Neural crest cell (in vitro differentiated cells): Measurements from ENCODE around the gene ASB2. TPM values are rescaled to one million over a fixed set of nuclear protein-coding genes. Genes with fewer than 3 reads are reported as not detected.

Experiments
- DNase-seq: peaks from one replicate; pipeline ENCODE4 v3.0.0; 2021; ENCODE audit warnings: low read depth, mixed read lengths, low spot score
- H3K27ac Mint-ChIP-seq: one replicate; pipeline ENCODE4 v1.8.0; 2021; ENCODE audit warnings: mild to moderate bottlenecking, mixed read lengths; ENCODE audit not compliant: unreplicated experiment
- H3K27me3 Mint-ChIP-seq: 2 replicates; pipeline ENCODE4 v1.8.0; 2021; ENCODE audit warnings: low read depth, mild to moderate bottlenecking, mixed read lengths
- H3K36me3 Mint-ChIP-seq: 2 replicates; pipeline ENCODE4 v1.8.0; 2021; ENCODE audit warnings: low read depth, mild to moderate bottlenecking, mixed read lengths
- H3K4me1 Mint-ChIP-seq: 2 replicates; pipeline ENCODE4 v1.8.0; 2021; ENCODE audit warnings: mixed read lengths
- H3K4me3 Mint-ChIP-seq: one replicate; pipeline ENCODE4 v1.8.0; 2021; ENCODE audit warnings: mild to moderate bottlenecking, mixed read lengths
- H3K9me3 Mint-ChIP-seq: 2 replicates; pipeline ENCODE4 v1.8.0; 2021; ENCODE audit warnings: mixed read lengths
- CTCF ChIP-seq: fragments of 200-600 bp; sonication (generic); conservative IDR thresholded peaks from 2 replicates; pipeline ENCODE4 v1.5.0; 2021; ENCODE audit warnings: antibody characterized with exemption, mild to moderate bottlenecking
- total RNA-seq: library from RNA; stranded (reverse); gene quantifications from 2 replicates; pipeline ENCODE4 v1.2.1, GENCODE V29; 2021

The ASB2 gene
- total RNA-seq, 1 donor from 2014 or later: 3.5 TPM

- no peak overlapping the region for H3K27ac Mint-ChIP-seq
- H3K36me3 Mint-ChIP-seq: no peaks in the 10 kb centered on the region
- H3K9me3 Mint-ChIP-seq: no peaks in the 10 kb centered on the region
Observed at GRCh38 chr14:93953739-93954515, 22.4 kb downstream of the ASB2 start.

GRCh38 chr14:93953263-93953662, 23.1 kb downstream of the ASB2 start:
- Mint-ChIP-seq H3K27ac (no peak overlapping the region), H3K9me3 (no peaks in the 10 kb centered on the region), H3K36me3 (no peaks in the 10 kb centered on the region), H3K4me1 (peaks cover 4% of the 10 kb centered on the region), H3K4me3 (no peak overlapping the region), H3K27me3 (no peaks in the 10 kb centered on the region)
- no peak for DNase-seq
- TF ChIP-seq CTCF: no peak

More at GRCh38 chr14:93953739-93954515, 22.4 kb downstream of the ASB2 start:
- H3K27me3 Mint-ChIP-seq: no peaks in the 10 kb centered on the region
- TF ChIP-seq CTCF: no peak
- DNase-seq: no peak
- H3K4me3 Mint-ChIP-seq: no peak overlapping the region
- H3K4me1 Mint-ChIP-seq: peaks cover 5% of the 10 kb centered on the region

- no peak for DNase-seq
- H3K4me1 Mint-ChIP-seq: peaks cover 4% of the 10 kb centered on the region
- no peaks in the 10 kb centered on the region for H3K36me3 Mint-ChIP-seq
Observed at GRCh38 chr14:93952829-93953228, 23.5 kb downstream of the ASB2 start.

GRCh38 chr14:93951635-93952540, 24.5 kb downstream of the ASB2 start:
- Mint-ChIP-seq H3K9me3 (no peaks in the 10 kb centered on the region), H3K36me3 (no peaks in the 10 kb centered on the region), H3K4me3 (no peak overlapping the region), H3K4me1 (peaks cover 4% of the 10 kb centered on the region), H3K27ac (no peak overlapping the region), H3K27me3 (no peaks in the 10 kb centered on the region)
- no peak for DNase-seq
- no peak for TF ChIP-seq CTCF

More at GRCh38 chr14:93952829-93953228, 23.5 kb downstream of the ASB2 start:
- TF ChIP-seq CTCF: no peak
- Mint-ChIP-seq H3K27ac (no peak overlapping the region), H3K27me3 (no peaks in the 10 kb centered on the region), H3K4me3 (no peak overlapping the region), H3K9me3 (no peaks in the 10 kb centered on the region)

- H3K9me3 Mint-ChIP-seq: no peaks in the 10 kb centered on the region
- no peak overlapping the region for H3K4me3 Mint-ChIP-seq
- H3K27ac Mint-ChIP-seq: no peak overlapping the region
- H3K27me3 Mint-ChIP-seq: no peaks in the 10 kb centered on the region
- H3K36me3 Mint-ChIP-seq: no peaks in the 10 kb centered on the region
- TF ChIP-seq CTCF: no peak
- H3K4me1 Mint-ChIP-seq: peaks cover 6% of the 10 kb centered on the region
- no peak for DNase-seq
Observed at GRCh38 chr14:93950948-93951634, 25.3 kb downstream of the ASB2 start.
